Large intestine (tissue), 3 donors: ENCODE data around the gene CNPY4. TPM values are rescaled to one million over a fixed set of nuclear protein-coding genes. Genes with fewer than 3 reads are reported as not detected.

ENCODE experiments used
- DNase-seq, 2 donors: peaks; one replicate each; pipeline versions ENCODE4 v3.0.0 to v3.0.0-alpha.2; 2013
- H3K27ac ChIP-seq: one replicate; pipeline ENCODE4 v1.5.1; 2013; ENCODE audit warnings: low read length
- H3K27me3 ChIP-seq: 2 replicates; pipeline ENCODE4 v1.6.1; 2013; ENCODE audit warnings: low read length; ENCODE audit not compliant: control insufficient read depth, insufficient read depth
- H3K36me3 ChIP-seq: 2 replicates; pipeline ENCODE4 v1.6.1; 2013; ENCODE audit warnings: low read length; ENCODE audit not compliant: control insufficient read depth, insufficient read depth
- H3K4me1 ChIP-seq: one replicate; pipeline ENCODE4 v1.6.1; 2013; ENCODE audit warnings: low read length; ENCODE audit not compliant: control insufficient read depth, insufficient read depth
- H3K4me3 ChIP-seq: one replicate; pipeline ENCODE4 v1.5.1; 2013; ENCODE audit warnings: low read length
- H3K9me3 ChIP-seq: one replicate; pipeline ENCODE4 v1.6.1; 2013; ENCODE audit warnings: mild to moderate bottlenecking, low read depth, low read length, moderate library complexity; ENCODE audit not compliant: control insufficient read depth
- WGBS: methylation state at CpG from one replicate; pipeline ENCODE4 v1.1.5; 2013; ENCODE audit warnings: low lambda C conversion rate; ENCODE audit not compliant: insufficient coverage; 5-methylcytosine and 5-hydroxymethylcytosine counted together
- polyA plus RNA-seq: library from polyadenylated mRNA; unstranded; fragments of 120-200 nt; gene quantifications from one replicate; pipeline ENCODE4 v1.2.1, GENCODE V29; 2013

CNPY4 gene
- polyA plus RNA-seq, 1 donor, result 20.1 TPM

- 83% methylated on average over 1 of the region's 11 CpGs for WGBS
- H3K27me3 ChIP-seq, result peaks cover 33% of the 10 kb centered on the region
- H3K9me3 ChIP-seq, result peaks cover 3% of the 10 kb centered on the region
- no peak overlapping the region for H3K27ac ChIP-seq
- no peak for DNase-seq
- no peak overlapping the region for H3K4me3 ChIP-seq
- peaks cover 32% of the 10 kb centered on the region for H3K4me1 ChIP-seq
- H3K36me3 ChIP-seq, result no peaks in the 10 kb centered on the region
These were observed 49.9 kb downstream of the CNPY4 start for GRCh38 chr7:100169147-100169850.

GRCh38 chr7:100170101-100170897, 50.9 kb downstream of the CNPY4 start:
- H3K27me3 ChIP-seq, result peaks cover 33% of the 10 kb centered on the region
- WGBS, result 89% methylated on average over 3 of the region's 11 CpGs

GRCh38 chr7:100171087-100171681, 51.8 kb downstream of the CNPY4 start:
- Histone ChIP-seq H3K27me3 (peaks cover 32% of the 10 kb centered on the region), H3K36me3 (no peaks in the 10 kb centered on the region), H3K9me3 (peaks cover 3% of the 10 kb centered on the region), H3K4me1 (peaks cover 32% of the 10 kb centered on the region), H3K4me3 (no peak overlapping the region), H3K27ac (no peak overlapping the region)
- DNase-seq, result no peak
- no CpG with 5 or more reads among the region's 61 CpGs for WGBS

More at GRCh38 chr7:100170101-100170897, 50.9 kb downstream of the CNPY4 start:
- H3K9me3 ChIP-seq, result peaks cover 3% of the 10 kb centered on the region
- H3K27ac ChIP-seq, result no peak overlapping the region
- peaks cover 32% of the 10 kb centered on the region for H3K4me1 ChIP-seq
- DNase-seq, result no peak
- H3K36me3 ChIP-seq, result no peaks in the 10 kb centered on the region
- no peak overlapping the region for H3K4me3 ChIP-seq

- H3K27me3 ChIP-seq, result peaks cover 27% of the 10 kb centered on the region
- H3K4me3 ChIP-seq, result no peak overlapping the region
- H3K4me1 ChIP-seq, result peaks cover 28% of the 10 kb centered on the region
- H3K27ac ChIP-seq, result no peak overlapping the region
- no CpG with 5 or more reads among the region's 22 CpGs for WGBS
- peaks cover 3% of the 10 kb centered on the region for H3K9me3 ChIP-seq
- H3K36me3 ChIP-seq, result no peaks in the 10 kb centered on the region
- no peak for DNase-seq
These were observed 52.4 kb downstream of the CNPY4 start for GRCh38 chr7:100171840-100172239.

- H3K4me1 ChIP-seq, result peaks cover 14% of the 10 kb centered on the region
- 100% methylated on average over 1 of the region's 11 CpGs for WGBS
- DNase-seq, result no peak
- no peaks in the 10 kb centered on the region for H3K36me3 ChIP-seq
- peaks cover 36% of the 10 kb centered on the region for H3K27me3 ChIP-seq
- no peak overlapping the region for H3K4me3 ChIP-seq
- H3K27ac ChIP-seq, result no peak overlapping the region
- peaks cover 12% of the 10 kb centered on the region for H3K9me3 ChIP-seq
These were observed 54.5 kb downstream of the CNPY4 start for GRCh38 chr7:100173806-100174495.

- Histone ChIP-seq H3K27me3 (peaks cover 39% of the 10 kb centered on the region), H3K9me3 (peaks cover 12% of the 10 kb centered on the region), H3K4me3 (no peak overlapping the region), H3K4me1 (peaks cover 14% of the 10 kb centered on the region), H3K36me3 (no peaks in the 10 kb centered on the region), H3K27ac (no peak overlapping the region)
- no CpG with 5 or more reads among the region's 5 CpGs for WGBS
- no peak for DNase-seq
These were observed 55.1 kb downstream of the CNPY4 start for GRCh38 chr7:100174582-100174981.

Other genes starting within 250 kb of the CNPY4 start
- 0.13 TPM for gene OR2AE1, start 242.6 kb upstream of the CNPY4 start, polyA plus RNA-seq
- 33.2 TPM for gene TRIM4, start 200.1 kb upstream of the CNPY4 start, polyA plus RNA-seq
- 0.54 TPM for gene GJC3, start 190.0 kb upstream of the CNPY4 start, polyA plus RNA-seq
- gene AZGP1, start 143.6 kb upstream of the CNPY4 start, polyA plus RNA-seq, result 13.9 TPM
- gene ZKSCAN1, start 104.0 kb upstream of the CNPY4 start, polyA plus RNA-seq, result 45.6 TPM
- gene ZSCAN21, start 69.9 kb upstream of the CNPY4 start, polyA plus RNA-seq, result 13.6 TPM
- 50.4 TPM for gene ZNF3, start 37.9 kb upstream of the CNPY4 start, polyA plus RNA-seq
- 94.0 TPM for gene COPS6, start 30.7 kb upstream of the CNPY4 start, polyA plus RNA-seq
- 93.8 TPM for gene MCM7, start 18.2 kb upstream of the CNPY4 start, polyA plus RNA-seq
- 18.2 TPM for gene AP4M1, start 18.0 kb upstream of the CNPY4 start, polyA plus RNA-seq
- 36.1 TPM for gene TAF6, start 276 bp upstream of the CNPY4 start, polyA plus RNA-seq
- gene MBLAC1, start 7.3 kb downstream of the CNPY4 start, polyA plus RNA-seq, result 2.8 TPM
- 133 TPM for gene LAMTOR4, start 29.3 kb downstream of the CNPY4 start, polyA plus RNA-seq
- 23.8 TPM for gene TRAPPC14, start 39.1 kb downstream of the CNPY4 start, polyA plus RNA-seq
- gene GAL3ST4, start 49.0 kb downstream of the CNPY4 start, polyA plus RNA-seq, result 4.2 TPM
- gene GPC2, start 57.7 kb downstream of the CNPY4 start, polyA plus RNA-seq, result 3.9 TPM
- 15.6 TPM for gene STAG3, start 58.3 kb downstream of the CNPY4 start, polyA plus RNA-seq
- gene PVRIG, start 100.3 kb downstream of the CNPY4 start, polyA plus RNA-seq, result 1.5 TPM
- 3.5 TPM for gene SPDYE3, start 188.1 kb downstream of the CNPY4 start, polyA plus RNA-seq
- gene PILRB, start 238.5 kb downstream of the CNPY4 start, polyA plus RNA-seq, result 64.8 TPM